ENCODE data around the gene UBR7.

UBR7 gene

DNA sequence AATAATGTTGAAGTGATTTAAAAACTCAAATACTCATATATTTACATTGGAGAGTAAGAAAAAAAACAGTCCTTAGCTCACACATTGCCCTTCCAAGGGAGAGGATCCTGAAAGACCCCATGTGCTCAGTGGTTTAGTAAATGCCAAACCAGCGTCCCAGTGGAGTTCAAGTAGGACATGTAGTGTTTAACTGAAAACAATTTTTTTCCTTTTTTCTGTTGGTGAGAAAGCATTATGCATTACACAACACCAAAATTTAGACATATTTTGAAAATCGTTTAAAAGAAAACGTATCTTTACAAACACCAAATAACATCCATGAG, 33.6 kb downstream of the UBR7 start:
- H3K9me3 ChIP-seq (ENCODE audit: control insufficient read depth in 5 of 5, low read length in 5 of 5): no peaks in the 10 kb centered on the region
- H3K27me3 ChIP-seq (ENCODE audit: control insufficient read depth in 5 of 5, insufficient read depth in 4 of 5, low read length in 5 of 5): no peaks in the 10 kb centered on the region
- peaks cover 0 to 5% (median 0%) of the 10 kb centered on the region in 5 donors for H3K4me1 ChIP-seq (ENCODE audit: control insufficient read depth in 5 of 5, insufficient read depth in 5 of 5, low read length in 5 of 5)
- H3K4me3 ChIP-seq (ENCODE audit: low read depth in 1 of 5, low read length in 5 of 5): no peak overlapping the region
- H3K27ac ChIP-seq (ENCODE audit: low read depth, low read length): no peak overlapping the region
- H3K36me3 ChIP-seq (ENCODE audit: control insufficient read depth in 5 of 5, insufficient read depth in 5 of 5, low read length in 5 of 5): peaks cover 9 to 51% (median 49%) of the 10 kb centered on the region in 5 donors
- no peak overlapping the region for H3K9ac ChIP-seq (ENCODE audit: low read length in 5 of 5)

DNA sequence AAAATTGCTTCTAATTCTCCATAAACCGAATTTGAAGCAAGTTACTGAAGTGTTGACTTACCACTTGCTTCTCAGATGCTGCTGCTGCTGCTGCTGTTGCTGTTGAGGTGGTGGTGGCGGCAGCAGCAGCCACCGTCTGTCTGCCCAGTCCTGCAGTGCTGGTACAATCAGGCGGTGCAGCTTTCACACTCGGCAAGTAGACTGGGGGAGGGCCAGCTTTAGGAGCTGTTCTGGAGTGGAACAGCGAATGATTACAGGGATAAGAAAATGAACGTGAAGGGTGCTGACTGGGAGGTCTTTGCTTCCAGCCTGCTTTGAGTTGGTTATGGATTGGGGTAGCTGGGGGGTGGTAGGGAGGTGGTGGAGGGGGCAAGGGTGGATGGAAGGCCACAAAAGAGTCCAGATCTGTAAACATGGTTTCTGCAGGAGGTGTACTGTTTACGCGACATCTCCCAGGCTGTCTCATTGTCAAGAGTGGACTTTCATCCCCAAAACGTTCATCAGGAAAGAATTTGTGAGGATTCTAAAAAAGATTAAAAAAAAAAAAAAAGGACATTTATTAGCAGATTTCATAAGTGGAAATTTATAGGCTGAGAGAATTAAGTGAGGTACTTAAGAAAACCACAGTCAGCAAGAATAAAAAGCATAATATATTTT, 38.8 kb downstream of the UBR7 start:
- Histone ChIP-seq H3K9ac (ENCODE audit: low read length in 5 of 5) (no peak overlapping the region), H3K27me3 (ENCODE audit: control insufficient read depth in 5 of 5, insufficient read depth in 4 of 5, low read length in 5 of 5) (no peaks in the 10 kb centered on the region), H3K36me3 (ENCODE audit: control insufficient read depth in 5 of 5, insufficient read depth in 5 of 5, low read length in 5 of 5) (peaks cover 32 to 85% (median 77%) of the 10 kb centered on the region in 5 donors), H3K4me3 (ENCODE audit: low read depth in 1 of 5, low read length in 5 of 5) (no peak overlapping the region), H3K9me3 (ENCODE audit: control insufficient read depth in 5 of 5, low read length in 5 of 5) (no peaks in the 10 kb centered on the region), H3K4me1 (ENCODE audit: control insufficient read depth in 5 of 5, insufficient read depth in 5 of 5, low read length in 5 of 5) (no peaks in the 10 kb centered on the region), H3K27ac (ENCODE audit: low read depth, low read length) (no peak overlapping the region)

DNA sequence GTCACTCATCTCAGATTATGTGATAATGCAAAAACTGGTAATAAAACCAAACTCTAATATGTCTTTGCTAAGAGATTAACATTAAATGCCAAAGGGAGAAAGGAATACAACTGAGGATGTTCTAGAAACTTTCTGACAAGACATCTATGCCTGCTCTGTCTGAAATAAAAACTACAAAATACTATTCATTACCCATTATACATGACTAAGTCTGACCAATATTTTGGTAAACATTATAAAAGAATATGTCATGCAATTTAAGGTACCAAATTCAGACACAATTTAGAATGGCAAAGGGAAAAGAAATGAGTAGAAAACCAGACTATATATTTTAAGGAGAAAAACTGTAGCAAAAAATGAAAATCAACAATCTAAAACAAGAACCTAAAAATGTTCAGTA, 39.5 kb downstream of the UBR7 start:
- no peaks in the 10 kb centered on the region for H3K4me1 ChIP-seq (ENCODE audit: control insufficient read depth in 5 of 5, insufficient read depth in 5 of 5, low read length in 5 of 5)
- peaks cover 33 to 85% (median 75%) of the 10 kb centered on the region in 5 donors for H3K36me3 ChIP-seq (ENCODE audit: control insufficient read depth in 5 of 5, insufficient read depth in 5 of 5, low read length in 5 of 5)

DNA sequence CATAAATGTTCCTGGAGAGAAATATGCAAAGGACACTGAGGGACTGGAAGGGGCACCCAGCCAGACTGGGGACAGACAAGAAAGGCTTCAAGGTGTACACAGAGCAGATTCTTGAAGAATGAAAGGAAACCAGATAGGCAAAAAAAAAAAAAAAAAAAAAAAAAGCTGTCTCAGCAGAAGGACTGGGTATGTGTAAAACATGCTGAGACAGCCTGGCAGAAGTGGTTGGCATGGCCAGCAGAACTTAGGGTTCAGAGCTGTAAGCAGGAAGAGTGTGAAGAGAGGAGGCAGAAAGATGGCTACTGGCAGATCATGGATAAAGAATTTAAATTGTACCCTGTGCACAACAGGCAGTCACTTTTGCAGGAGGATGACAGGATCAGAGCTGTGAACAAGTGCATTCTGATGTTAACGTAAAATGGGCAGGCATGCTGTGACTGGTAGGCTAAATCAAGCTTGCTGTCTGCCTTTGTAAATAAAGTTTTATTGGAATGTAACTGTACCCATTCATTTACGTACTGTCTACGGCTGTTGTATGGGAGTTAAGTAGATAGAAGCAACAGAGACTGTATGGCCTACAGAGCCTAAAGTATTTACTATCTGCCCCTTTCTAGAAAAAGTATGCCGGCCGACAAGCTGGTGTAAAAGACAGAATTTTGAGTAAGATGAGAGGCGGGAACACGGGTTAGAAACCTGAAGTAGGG, 42.2 kb downstream of the UBR7 start:
- Histone ChIP-seq H3K4me3 (ENCODE audit: low read depth in 1 of 5, low read length in 5 of 5) (no peak overlapping the region), H3K9ac (ENCODE audit: low read length in 5 of 5) (no peak overlapping the region), H3K36me3 (ENCODE audit: control insufficient read depth in 5 of 5, insufficient read depth in 5 of 5, low read length in 5 of 5) (peaks cover 32 to 74% (median 64%) of the 10 kb centered on the region in 5 donors), H3K27ac (ENCODE audit: low read depth, low read length) (no peak overlapping the region), H3K4me1 (ENCODE audit: control insufficient read depth in 5 of 5, insufficient read depth in 5 of 5, low read length in 5 of 5) (no peaks in the 10 kb centered on the region), H3K27me3 (ENCODE audit: control insufficient read depth in 5 of 5, insufficient read depth in 4 of 5, low read length in 5 of 5) (no peaks in the 10 kb centered on the region), H3K9me3 (ENCODE audit: control insufficient read depth in 5 of 5, low read length in 5 of 5) (no peaks in the 10 kb centered on the region)

More for the DNA sequence above, 39.5 kb downstream of the UBR7 start:
- no peak overlapping the region for H3K27ac ChIP-seq (ENCODE audit: low read depth, low read length)
- no peaks in the 10 kb centered on the region for H3K9me3 ChIP-seq (ENCODE audit: control insufficient read depth in 5 of 5, low read length in 5 of 5)
- no peak overlapping the region for H3K9ac ChIP-seq (ENCODE audit: low read length in 5 of 5)
- no peak overlapping the region for H3K4me3 ChIP-seq (ENCODE audit: low read depth in 1 of 5, low read length in 5 of 5)
- no peaks in the 10 kb centered on the region for H3K27me3 ChIP-seq (ENCODE audit: control insufficient read depth in 5 of 5, insufficient read depth in 4 of 5, low read length in 5 of 5)

DNA sequence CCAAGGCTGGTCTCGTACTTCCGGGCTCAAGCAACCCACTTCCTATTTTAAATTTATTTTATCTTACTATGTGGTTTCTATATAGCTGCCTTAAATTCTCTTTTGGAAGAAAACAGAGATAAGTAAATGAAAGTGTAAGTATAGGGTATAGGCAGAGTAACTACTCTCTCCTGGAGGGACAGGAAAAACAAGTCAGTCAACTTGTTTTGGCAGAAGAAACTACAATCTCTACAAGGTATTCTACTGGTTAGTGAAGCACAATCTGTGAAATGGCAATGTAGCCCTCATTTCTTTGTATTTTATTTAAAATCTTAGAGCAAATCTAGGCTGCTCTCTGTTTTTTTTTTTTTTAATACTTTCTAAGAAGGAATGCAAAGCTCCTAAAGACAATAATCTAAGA, 55.4 kb downstream of the UBR7 start:
- Histone ChIP-seq H3K9me3 (ENCODE audit: control insufficient read depth in 5 of 5, low read length in 5 of 5) (no peaks in the 10 kb centered on the region), H3K27ac (ENCODE audit: low read depth, low read length) (no peak overlapping the region), H3K36me3 (ENCODE audit: control insufficient read depth in 5 of 5, insufficient read depth in 5 of 5, low read length in 5 of 5) (peaks cover 6 to 30% (median 17%) of the 10 kb centered on the region in 5 donors), H3K4me3 (ENCODE audit: low read depth in 1 of 5, low read length in 5 of 5) (no peak overlapping the region), H3K9ac (ENCODE audit: low read length in 5 of 5) (no peak overlapping the region), H3K27me3 (ENCODE audit: control insufficient read depth in 5 of 5, insufficient read depth in 4 of 5, low read length in 5 of 5) (no peaks in the 10 kb centered on the region), H3K4me1 (ENCODE audit: control insufficient read depth in 5 of 5, insufficient read depth in 5 of 5, low read length in 5 of 5) (no peaks in the 10 kb centered on the region)

DNA sequence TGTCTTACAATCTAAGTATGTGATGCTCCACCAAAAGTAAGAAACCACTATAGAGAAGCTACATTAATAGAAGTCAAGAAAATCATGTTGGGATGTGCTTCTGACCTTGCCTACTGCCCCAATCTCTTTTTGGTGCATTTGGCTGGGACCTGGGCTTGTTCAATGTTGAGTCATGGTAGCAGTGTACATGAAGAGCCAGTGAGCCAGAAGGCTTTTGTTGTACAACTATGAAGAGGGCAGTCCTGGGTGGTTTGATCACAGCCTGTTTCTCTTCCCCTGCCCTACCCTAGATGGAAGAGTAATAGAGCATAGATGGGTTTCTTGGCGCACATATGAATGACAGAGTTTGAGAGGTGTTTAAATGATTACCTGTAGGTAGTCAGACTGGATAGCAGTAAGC, 56.4 kb downstream of the UBR7 start:
- H3K27ac ChIP-seq (ENCODE audit: low read depth, low read length): no peak overlapping the region
- H3K36me3 ChIP-seq (ENCODE audit: control insufficient read depth in 5 of 5, insufficient read depth in 5 of 5, low read length in 5 of 5): peaks cover 6 to 28% (median 17%) of the 10 kb centered on the region in 5 donors
- no peaks in the 10 kb centered on the region for H3K9me3 ChIP-seq (ENCODE audit: control insufficient read depth in 5 of 5, low read length in 5 of 5)
- no peaks in the 10 kb centered on the region for H3K4me1 ChIP-seq (ENCODE audit: control insufficient read depth in 5 of 5, insufficient read depth in 5 of 5, low read length in 5 of 5)
- no peak overlapping the region for H3K4me3 ChIP-seq (ENCODE audit: low read depth in 1 of 5, low read length in 5 of 5)
- no peaks in the 10 kb centered on the region for H3K27me3 ChIP-seq (ENCODE audit: control insufficient read depth in 5 of 5, insufficient read depth in 4 of 5, low read length in 5 of 5)
- H3K9ac ChIP-seq (ENCODE audit: low read length in 5 of 5): no peak overlapping the region

DNA sequence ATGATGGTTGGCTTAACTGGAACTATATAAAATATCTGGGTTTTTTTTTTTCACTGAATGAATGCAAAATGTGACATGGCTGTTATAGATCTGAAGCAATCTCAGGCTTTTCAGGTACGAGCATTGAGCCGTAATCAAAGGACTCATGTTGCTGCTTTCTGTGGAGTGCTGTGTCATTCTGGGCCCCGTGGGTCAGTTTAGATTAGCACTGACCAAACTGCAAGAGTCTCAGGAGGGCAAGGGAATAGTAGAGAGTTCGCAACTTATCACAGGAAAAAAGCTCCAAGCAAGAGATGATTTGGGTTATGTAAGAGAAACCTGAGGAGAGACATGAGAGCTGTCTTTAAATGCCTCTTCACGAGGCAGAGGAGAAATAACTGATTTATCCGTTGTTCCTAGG, 59.1 kb downstream of the UBR7 start:
- Histone ChIP-seq H3K9me3 (ENCODE audit: control insufficient read depth in 5 of 5, low read length in 5 of 5) (no peaks in the 10 kb centered on the region), H3K27ac (ENCODE audit: low read depth, low read length) (no peak overlapping the region), H3K36me3 (ENCODE audit: control insufficient read depth in 5 of 5, insufficient read depth in 5 of 5, low read length in 5 of 5) (peaks cover 4 to 21% (median 13%) of the 10 kb centered on the region in 5 donors), H3K4me1 (ENCODE audit: control insufficient read depth in 5 of 5, insufficient read depth in 5 of 5, low read length in 5 of 5) (peaks cover 0 to 7% (median 4%) of the 10 kb centered on the region in 5 donors), H3K9ac (ENCODE audit: low read length in 5 of 5) (no peak overlapping the region), H3K4me3 (ENCODE audit: low read depth in 1 of 5, low read length in 5 of 5) (no peak overlapping the region), H3K27me3 (ENCODE audit: control insufficient read depth in 5 of 5, insufficient read depth in 4 of 5, low read length in 5 of 5) (no peaks in the 10 kb centered on the region)

DNA sequence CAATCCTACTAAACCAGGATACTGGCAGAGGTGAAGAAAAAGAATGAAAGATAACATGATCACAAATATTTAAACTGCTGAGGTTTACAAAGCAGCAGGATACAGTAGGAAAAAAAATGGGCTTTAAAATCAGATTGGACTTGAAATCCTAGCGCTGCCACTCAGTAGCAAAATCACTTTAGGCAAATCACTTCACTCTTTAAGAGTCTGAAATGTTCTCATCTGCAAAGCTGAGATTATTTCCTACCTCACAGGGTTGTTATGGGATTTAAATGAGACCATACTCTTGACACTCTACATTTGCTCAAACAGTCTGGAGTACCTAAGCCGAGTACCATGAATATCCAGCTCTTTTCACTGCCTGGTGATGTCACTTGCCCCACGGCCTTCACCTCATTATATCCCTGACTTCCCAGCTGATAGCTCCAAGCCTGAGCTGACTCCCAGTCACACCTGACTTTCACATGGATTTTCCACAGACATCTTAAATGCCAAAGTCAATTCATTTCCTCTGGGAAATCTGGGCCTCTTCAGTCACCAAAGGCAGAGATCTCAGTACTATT, 60.2 kb downstream of the UBR7 start:
- H3K27me3 ChIP-seq (ENCODE audit: control insufficient read depth in 5 of 5, insufficient read depth in 4 of 5, low read length in 5 of 5): no peaks in the 10 kb centered on the region
- no peaks in the 10 kb centered on the region for H3K9me3 ChIP-seq (ENCODE audit: control insufficient read depth in 5 of 5, low read length in 5 of 5)
- H3K27ac ChIP-seq (ENCODE audit: low read depth, low read length): no peak overlapping the region
- H3K36me3 ChIP-seq (ENCODE audit: control insufficient read depth in 5 of 5, insufficient read depth in 5 of 5, low read length in 5 of 5): peaks cover 4 to 12% (median 10%) of the 10 kb centered on the region in 5 donors
- no peak overlapping the region for H3K9ac ChIP-seq (ENCODE audit: low read length in 5 of 5)
- H3K4me1 ChIP-seq (ENCODE audit: control insufficient read depth in 5 of 5, insufficient read depth in 5 of 5, low read length in 5 of 5): peaks cover 0 to 13% (median 5%) of the 10 kb centered on the region in 5 donors
- H3K4me3 ChIP-seq (ENCODE audit: low read depth in 1 of 5, low read length in 5 of 5): no peak overlapping the region

DNA sequence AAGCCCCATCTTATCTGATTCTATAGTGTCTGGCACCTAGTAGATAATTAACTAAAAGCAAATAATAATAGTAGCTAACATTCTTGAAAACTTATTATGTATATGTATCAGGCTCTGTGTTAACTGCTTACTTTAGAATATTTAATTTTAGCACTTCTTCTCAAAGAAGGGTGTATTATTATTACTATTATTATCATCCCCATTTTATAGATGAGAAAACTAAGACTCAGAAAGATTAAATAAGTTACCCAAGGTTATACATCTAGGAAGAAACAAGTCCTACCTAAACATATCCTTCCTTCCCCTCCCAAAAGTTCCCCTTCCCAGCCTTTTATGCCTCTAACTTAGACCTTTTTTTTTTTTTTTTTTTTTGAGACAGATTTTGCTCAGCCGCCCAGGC, 61.4 kb downstream of the UBR7 start:
- Histone ChIP-seq H3K4me3 (ENCODE audit: low read depth in 1 of 5, low read length in 5 of 5) (no peak overlapping the region), H3K9me3 (ENCODE audit: control insufficient read depth in 5 of 5, low read length in 5 of 5) (no peaks in the 10 kb centered on the region), H3K9ac (ENCODE audit: low read length in 5 of 5) (no peak overlapping the region), H3K4me1 (ENCODE audit: control insufficient read depth in 5 of 5, insufficient read depth in 5 of 5, low read length in 5 of 5) (peaks cover 0 to 13% (median 5%) of the 10 kb centered on the region in 5 donors), H3K27me3 (ENCODE audit: control insufficient read depth in 5 of 5, insufficient read depth in 4 of 5, low read length in 5 of 5) (no peaks in the 10 kb centered on the region), H3K36me3 (ENCODE audit: control insufficient read depth in 5 of 5, insufficient read depth in 5 of 5, low read length in 5 of 5) (peaks cover 3 to 4% (median 3%) of the 10 kb centered on the region in 5 donors), H3K27ac (ENCODE audit: low read depth, low read length) (no peak overlapping the region)

DNA sequence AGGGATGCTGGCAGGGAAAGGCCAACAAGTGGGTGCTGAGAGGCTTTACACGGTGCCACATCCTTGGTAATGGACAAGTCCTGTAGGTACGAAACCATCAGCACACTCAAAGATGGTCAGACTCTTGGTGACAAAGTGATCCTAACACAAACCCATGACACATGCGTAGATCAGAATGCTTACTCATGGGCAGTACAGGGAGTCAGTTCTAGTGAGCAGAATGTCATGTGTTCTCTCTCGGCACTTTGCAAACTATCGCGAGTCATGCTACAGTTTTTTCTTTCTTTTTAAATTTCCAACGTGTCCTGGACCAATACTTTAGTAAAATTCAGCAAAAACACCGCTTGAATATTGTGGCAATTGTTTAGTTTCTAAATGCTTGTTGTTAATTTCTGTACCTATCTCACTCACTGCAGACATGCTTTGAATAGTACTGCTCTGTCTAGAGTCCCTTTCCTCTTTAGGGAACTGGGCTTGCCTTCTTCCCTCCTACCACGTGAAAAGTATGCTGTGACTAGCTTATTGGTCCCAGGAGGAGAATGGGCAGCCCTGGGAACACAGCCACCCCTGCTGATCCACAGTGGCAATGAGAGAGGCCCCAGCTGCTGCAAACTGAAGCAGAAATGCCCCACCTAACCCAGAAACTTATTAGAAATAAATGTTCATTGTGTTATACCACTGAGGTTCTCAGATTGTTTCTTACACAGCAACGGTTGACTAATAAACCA, 62.4 kb downstream of the UBR7 start:
- peaks cover 0 to 10% (median 3%) of the 10 kb centered on the region in 5 donors for H3K36me3 ChIP-seq (ENCODE audit: control insufficient read depth in 5 of 5, insufficient read depth in 5 of 5, low read length in 5 of 5)
- no peak overlapping the region for H3K4me3 ChIP-seq (ENCODE audit: low read depth in 1 of 5, low read length in 5 of 5)
- no peak overlapping the region for H3K9ac ChIP-seq (ENCODE audit: low read length in 5 of 5)
- no peaks in the 10 kb centered on the region for H3K9me3 ChIP-seq (ENCODE audit: control insufficient read depth in 5 of 5, low read length in 5 of 5)
- H3K27me3 ChIP-seq (ENCODE audit: control insufficient read depth in 5 of 5, insufficient read depth in 4 of 5, low read length in 5 of 5): no peaks in the 10 kb centered on the region
- peaks cover 0 to 13% (median 5%) of the 10 kb centered on the region in 5 donors for H3K4me1 ChIP-seq (ENCODE audit: control insufficient read depth in 5 of 5, insufficient read depth in 5 of 5, low read length in 5 of 5)
- no peak overlapping the region for H3K27ac ChIP-seq (ENCODE audit: low read depth, low read length)
